ENCODE measurements around the gene LRIG3. TPM values are rescaled to one million over a fixed set of nuclear protein-coding genes. Genes with fewer than 3 reads are reported as not detected.

Gene LRIG3
- total and polyA plus RNA-seq, 2 of the 4 experiments (the other 2 are of a cell fraction) = 26.4 to 71.2 TPM

- no peak overlapping the region for H3K4me2 ChIP-seq (ENCODE audit: low read depth, low read length)
- 60% methylated on average over 1 of the region's 5 CpGs; no CpG with 5 or more reads in 1 of the 2 experiments for WGBS, 2 experiments (ENCODE audit: extremely low coverage in 2 of 2, insufficient read length in 1 of 2)
- no peaks in the 10 kb centered on the region for H3K9me3 ChIP-seq (ENCODE audit: control insufficient read depth, insufficient read depth, low read length)
- no peak overlapping the region for H3K27ac ChIP-seq (ENCODE audit: insufficient read depth, low read length)
- no peak for TF ChIP-seq FOS (IDR thresholded peaks at IDR 0.05; ENCODE audit: low read depth, low read length)
- TF ChIP-seq RFX5 (IDR thresholded peaks at IDR 0.05; ENCODE audit: low read depth, low read length) = no peak
- no peak for TF ChIP-seq RAD21 (IDR thresholded peaks at IDR 0.05; ENCODE audit: low read length)
- no peak for TF ChIP-seq ELK1 (IDR thresholded peaks at IDR 0.05; ENCODE audit: borderline replicate concordance, low read depth, low read length)
- no peak for TF ChIP-seq USF2 (IDR thresholded peaks at IDR 0.05; ENCODE audit: low read depth, low read length)
- no peak for TF ChIP-seq MXI1 (IDR thresholded peaks at IDR 0.05; ENCODE audit: borderline replicate concordance, low read depth, low read length)
- TF ChIP-seq RCOR1 (IDR thresholded peaks at IDR 0.05; ENCODE audit: insufficient replicate concordance, low read length) = no peak
- no peak for TF ChIP-seq CEBPB (IDR thresholded peaks at IDR 0.05; ENCODE audit: low read depth, low read length)
- TF ChIP-seq SMC3 (IDR thresholded peaks at IDR 0.05; ENCODE audit: low read depth, low read length) = no peak
- no peaks in the 10 kb centered on the region for H3K4me1 ChIP-seq (ENCODE audit: control insufficient read depth, insufficient read depth, low read length)
- dilution Hi-C loops (cut with HindIII; ENCODE audit: low sequenced_read_pairs, unreplicated experiment) = no loop called here
- no peak overlapping the region for H4K5ac ChIP-seq (ENCODE audit: low read depth, low read length)
- no peak overlapping the region for H3K9ac ChIP-seq (ENCODE audit: low read depth, low read length)
- no peak overlapping the region for H2BK15ac ChIP-seq (ENCODE audit: low read depth, low read length)
- in situ Hi-C loops (cut with MboI; ENCODE audit: low sequenced_read_pairs) = no loop called here
- CTCF ChIA-PET = interaction anchor here (0.6 kb wide), 1 partner anchor 44 kb away, joined by 3 read pairs; no protein-coding TSS in a partner anchor
- no peak overlapping the region for H3K4me3 ChIP-seq (ENCODE audit: insufficient read depth, low read depth, low read length)
- intact Hi-C loops (cut with micrococcal nuclease) = no loop called here
- H2AK5ac ChIP-seq (ENCODE audit: low read depth, low read length) = no peak overlapping the region
- H3K4ac ChIP-seq (ENCODE audit: low read depth, low read length) = no peak overlapping the region
- H3K36me3 ChIP-seq (ENCODE audit: control insufficient read depth, insufficient read depth, low read length) = no peaks in the 10 kb centered on the region
- no TSS peak for BruUV-seq (replicated peaks)
- H2BK20ac ChIP-seq (ENCODE audit: low read depth, low read length) = no peak overlapping the region
- no peaks in the 10 kb centered on the region for H4K20me1 ChIP-seq (ENCODE audit: insufficient read depth, low read length)
- no peak overlapping the region for H3K14ac ChIP-seq (replicated peaks; ENCODE audit: low read depth, low read length)
- H3K27me3 ChIP-seq (ENCODE audit: control insufficient read depth, insufficient read depth, low read length) = no peaks in the 10 kb centered on the region
- H2AFZ ChIP-seq (replicated peaks; ENCODE audit: low read length, poor library complexity) = no peak overlapping the region
- DNase-seq (no peak), ATAC-seq (ENCODE audit: low read depth) (no peak)
- H4K91ac ChIP-seq (ENCODE audit: insufficient read depth, low read depth, low read length) = no peak overlapping the region
- no peak overlapping the region for H3K56ac ChIP-seq (ENCODE audit: extremely low read depth, insufficient read depth, low read length)
- no peak overlapping the region for H2AK9ac ChIP-seq (replicated peaks; ENCODE audit: low read depth, low read length, poor library complexity)
- no peak overlapping the region for H3K23ac ChIP-seq (ENCODE audit: low read depth, low read length)
- no peak overlapping the region for H2BK5ac ChIP-seq (ENCODE audit: low read depth, low read length, poor library complexity, severe bottlenecking)
- POLR2A ChIA-PET (ENCODE audit: unreplicated experiment) = no interaction called here
- no peak overlapping the region for H3K18ac ChIP-seq (ENCODE audit: low read depth, low read length)
- H4K8ac ChIP-seq (ENCODE audit: low read depth in 2 of 2, low read length in 2 of 2) = no peak overlapping the region
- no peaks in the 10 kb centered on the region for H3K9me1 ChIP-seq (ENCODE audit: insufficient read depth, low read length)
- no peak overlapping the region for H2BK120ac ChIP-seq (ENCODE audit: low read depth, low read length)
- H3K79me1 ChIP-seq (ENCODE audit: low read depth in 1 of 2, low read length in 2 of 2) = no peaks in the 10 kb centered on the region
Measured at GRCh38 chr12:58847901-58848600, 72.3 kb downstream of the LRIG3 start.
